ENCODE results near the gene LEMD2.

- TF ChIP-seq CTCF (IDR thresholded peaks at IDR 0.05) (no peak), POLR2AphosphoS5 (IDR thresholded peaks at IDR 0.05) (no peak), POLR2A (IDR thresholded peaks at IDR 0.05; ENCODE audit: low read depth) (no peak), EP300 (IDR thresholded peaks at IDR 0.05) (no peak)
Observed at GRCh38 chr6:33813990-33814985, 25.4 kb upstream of the LEMD2 start.

All from esophagus muscularis mucosa (tissue), 4 donors.